ENCODE data around the gene PRDM16.
A peak's percentile ranks its signal among the peaks of the same experiment; 100 is the strongest.

Gene PRDM16

GRCh38 chr1:3114846-3115245 lies 45.8 kb downstream of the PRDM16 start:
- no peak overlapping the region for H3K14ac ChIP-seq (ENCODE audit: low read length in 2 of 2)
- H3K4me3 ChIP-seq (ENCODE audit: insufficient read depth in 1 of 2, low read depth in 1 of 2, low read length in 2 of 2) = no peak overlapping the region
- no peak overlapping the region for H3K4me2 ChIP-seq (ENCODE audit: low read length, poor library complexity, severe bottlenecking)
- H3K18ac ChIP-seq (ENCODE audit: low read depth in 1 of 2, low read length in 2 of 2) = no peak overlapping the region
- H3K4ac ChIP-seq (ENCODE audit: low read depth in 1 of 2, low read length in 2 of 2) = no peak overlapping the region
- H4K91ac ChIP-seq (ENCODE audit: low read length) = no peak overlapping the region
- H2BK5ac ChIP-seq (ENCODE audit: low read depth, low read length, poor library complexity, severe bottlenecking) = no peak overlapping the region
- peak overlapping the region; percentile 9 for H4K8ac ChIP-seq (ENCODE audit: low read length)
- 82% methylated on average over 5 of the region's 8 CpGs for WGBS
- DNase-seq = no peak
- no peak overlapping the region for H2BK15ac ChIP-seq (ENCODE audit: low read depth, poor library complexity, severe bottlenecking)
- H3K4me1 ChIP-seq (ENCODE audit: control insufficient read depth, insufficient read depth, low read depth, low read length) = peaks cover 2% of the 10 kb centered on the region
- no peak overlapping the region for H2BK12ac ChIP-seq (ENCODE audit: low read length in 2 of 2)
- H3K36me3 ChIP-seq (ENCODE audit: control insufficient read depth in 1 of 2, insufficient read depth in 2 of 2, low read depth in 1 of 2, low read length in 2 of 2) = no peaks in the 10 kb centered on the region
- no peak overlapping the region for H3K9ac ChIP-seq (ENCODE audit: low read length)
- H3K23ac ChIP-seq (ENCODE audit: low read length in 2 of 2) = no peak overlapping the region
- H3K27me3 ChIP-seq (ENCODE audit: control insufficient read depth in 1 of 2, insufficient read depth in 1 of 2, low read length in 2 of 2) = peaks cover 0 to 23% of the 10 kb centered on the region in 2 experiments
- H3K79me1 ChIP-seq (replicated peaks; ENCODE audit: low read length, poor library complexity, severe bottlenecking) = no peaks in the 10 kb centered on the region
- no peak overlapping the region for H2AK5ac ChIP-seq (ENCODE audit: low read length, severe bottlenecking)
- H3K9me3 ChIP-seq (ENCODE audit: control insufficient read depth, low read length) = no peaks in the 10 kb centered on the region
- no peak overlapping the region for H2BK120ac ChIP-seq (ENCODE audit: low read depth, low read length)
- no peak overlapping the region for H2AFZ ChIP-seq (ENCODE audit: low read depth, low read length)
- no peak overlapping the region for H3K27ac ChIP-seq (ENCODE audit: low read length, poor library complexity, severe bottlenecking)

- H4K91ac ChIP-seq (ENCODE audit: low read length) = no peak overlapping the region
- H3K9me3 ChIP-seq (ENCODE audit: control insufficient read depth, low read length) = no peaks in the 10 kb centered on the region
- no peak overlapping the region for H2AK5ac ChIP-seq (ENCODE audit: low read length, severe bottlenecking)
- no peak for DNase-seq
- no peak overlapping the region for H3K4ac ChIP-seq (ENCODE audit: low read depth in 1 of 2, low read length in 2 of 2)
- H2BK12ac ChIP-seq (ENCODE audit: low read length in 2 of 2) = no peak overlapping the region
- peak overlapping the region in 1 of 2 experiments; percentile 6 for H3K4me3 ChIP-seq (ENCODE audit: insufficient read depth in 1 of 2, low read depth in 1 of 2, low read length in 2 of 2)
- no peak overlapping the region for H2BK5ac ChIP-seq (ENCODE audit: low read depth, low read length, poor library complexity, severe bottlenecking)
- no peaks in the 10 kb centered on the region for H3K36me3 ChIP-seq (ENCODE audit: control insufficient read depth in 1 of 2, insufficient read depth in 2 of 2, low read depth in 1 of 2, low read length in 2 of 2)
- H3K4me1 ChIP-seq (ENCODE audit: control insufficient read depth, insufficient read depth, low read depth, low read length) = peaks cover 2% of the 10 kb centered on the region
- H3K9ac ChIP-seq (ENCODE audit: low read length) = no peak overlapping the region
- H3K23ac ChIP-seq (ENCODE audit: low read length in 2 of 2) = no peak overlapping the region
- H3K14ac ChIP-seq (ENCODE audit: low read length in 2 of 2) = no peak overlapping the region
- no peak overlapping the region for H3K18ac ChIP-seq (ENCODE audit: low read depth in 1 of 2, low read length in 2 of 2)
- no peak overlapping the region for H3K4me2 ChIP-seq (ENCODE audit: low read length, poor library complexity, severe bottlenecking)
- H3K27me3 ChIP-seq (ENCODE audit: control insufficient read depth in 1 of 2, insufficient read depth in 1 of 2, low read length in 2 of 2) = peaks cover 0 to 20% of the 10 kb centered on the region in 2 experiments
- no peak overlapping the region for H2BK15ac ChIP-seq (ENCODE audit: low read depth, poor library complexity, severe bottlenecking)
- H3K79me1 ChIP-seq (replicated peaks; ENCODE audit: low read length, poor library complexity, severe bottlenecking) = no peaks in the 10 kb centered on the region
- H3K27ac ChIP-seq (ENCODE audit: low read length, poor library complexity, severe bottlenecking) = no peak overlapping the region
- no peak overlapping the region for H4K8ac ChIP-seq (ENCODE audit: low read length)
- 90% methylated on average over 38 of the region's 38 CpGs for WGBS
- no peak overlapping the region for H2BK120ac ChIP-seq (ENCODE audit: low read depth, low read length)
- H2AFZ ChIP-seq (ENCODE audit: low read depth, low read length) = no peak overlapping the region
These were observed 46.5 kb downstream of the PRDM16 start for GRCh38 chr1:3115275-3116149.

- H4K91ac ChIP-seq (ENCODE audit: low read length) = no peak overlapping the region
- 94% methylated on average over 18 of the region's 18 CpGs for WGBS
- H3K36me3 ChIP-seq (ENCODE audit: control insufficient read depth in 1 of 2, insufficient read depth in 2 of 2, low read depth in 1 of 2, low read length in 2 of 2) = no peaks in the 10 kb centered on the region
- H2BK12ac ChIP-seq (ENCODE audit: low read length in 2 of 2) = no peak overlapping the region
- H3K4me2 ChIP-seq (ENCODE audit: low read length, poor library complexity, severe bottlenecking) = no peak overlapping the region
- no peaks in the 10 kb centered on the region for H3K9me3 ChIP-seq (ENCODE audit: control insufficient read depth, low read length)
- no peak overlapping the region for H3K9ac ChIP-seq (ENCODE audit: low read length)
- H3K79me1 ChIP-seq (replicated peaks; ENCODE audit: low read length, poor library complexity, severe bottlenecking) = no peaks in the 10 kb centered on the region
- H2BK120ac ChIP-seq (ENCODE audit: low read depth, low read length) = no peak overlapping the region
- H2BK15ac ChIP-seq (ENCODE audit: low read depth, poor library complexity, severe bottlenecking) = no peak overlapping the region
- no peak overlapping the region for H3K18ac ChIP-seq (ENCODE audit: low read depth in 1 of 2, low read length in 2 of 2)
- DNase-seq = no peak
- no peak overlapping the region for H3K4me3 ChIP-seq (ENCODE audit: insufficient read depth in 1 of 2, low read depth in 1 of 2, low read length in 2 of 2)
- H3K23ac ChIP-seq (ENCODE audit: low read length in 2 of 2) = no peak overlapping the region
- peaks cover 0 to 14% of the 10 kb centered on the region in 2 experiments for H3K27me3 ChIP-seq (ENCODE audit: control insufficient read depth in 1 of 2, insufficient read depth in 1 of 2, low read length in 2 of 2)
- H2BK5ac ChIP-seq (ENCODE audit: low read depth, low read length, poor library complexity, severe bottlenecking) = no peak overlapping the region
- H2AFZ ChIP-seq (ENCODE audit: low read depth, low read length) = no peak overlapping the region
- H3K27ac ChIP-seq (ENCODE audit: low read length, poor library complexity, severe bottlenecking) = no peak overlapping the region
- no peak overlapping the region for H4K8ac ChIP-seq (ENCODE audit: low read length)
- H3K4me1 ChIP-seq (ENCODE audit: control insufficient read depth, insufficient read depth, low read depth, low read length) = peaks cover 2% of the 10 kb centered on the region
- no peak overlapping the region for H2AK5ac ChIP-seq (ENCODE audit: low read length, severe bottlenecking)
- H3K14ac ChIP-seq (ENCODE audit: low read length in 2 of 2) = no peak overlapping the region
- no peak overlapping the region for H3K4ac ChIP-seq (ENCODE audit: low read depth in 1 of 2, low read length in 2 of 2)
These were observed 47.1 kb downstream of the PRDM16 start for GRCh38 chr1:3116150-3116510.

- no peak overlapping the region for H3K14ac ChIP-seq (ENCODE audit: low read length in 2 of 2)
- H3K4me1 ChIP-seq (ENCODE audit: control insufficient read depth, insufficient read depth, low read depth, low read length) = peaks cover 2% of the 10 kb centered on the region
- H2AFZ ChIP-seq (ENCODE audit: low read depth, low read length) = no peak overlapping the region
- H3K79me1 ChIP-seq (replicated peaks; ENCODE audit: low read length, poor library complexity, severe bottlenecking) = no peaks in the 10 kb centered on the region
- H3K27ac ChIP-seq (ENCODE audit: low read length, poor library complexity, severe bottlenecking) = no peak overlapping the region
- no peak overlapping the region for H3K4me2 ChIP-seq (ENCODE audit: low read length, poor library complexity, severe bottlenecking)
- no peak overlapping the region for H3K9ac ChIP-seq (ENCODE audit: low read length)
- 68% methylated on average over 12 of the region's 13 CpGs for WGBS
- peaks cover 0 to 11% of the 10 kb centered on the region in 2 experiments for H3K27me3 ChIP-seq (ENCODE audit: control insufficient read depth in 1 of 2, insufficient read depth in 1 of 2, low read length in 2 of 2)
- H2BK12ac ChIP-seq (ENCODE audit: low read length in 2 of 2) = no peak overlapping the region
- no peak overlapping the region for H3K4me3 ChIP-seq (ENCODE audit: insufficient read depth in 1 of 2, low read depth in 1 of 2, low read length in 2 of 2)
- H2BK120ac ChIP-seq (ENCODE audit: low read depth, low read length) = no peak overlapping the region
- H3K36me3 ChIP-seq (ENCODE audit: control insufficient read depth in 1 of 2, insufficient read depth in 2 of 2, low read depth in 1 of 2, low read length in 2 of 2) = no peaks in the 10 kb centered on the region
- H2BK15ac ChIP-seq (ENCODE audit: low read depth, poor library complexity, severe bottlenecking) = no peak overlapping the region
- no peak overlapping the region for H2BK5ac ChIP-seq (ENCODE audit: low read depth, low read length, poor library complexity, severe bottlenecking)
- H3K9me3 ChIP-seq (ENCODE audit: control insufficient read depth, low read length) = no peaks in the 10 kb centered on the region
- no peak overlapping the region for H3K23ac ChIP-seq (ENCODE audit: low read length in 2 of 2)
- H3K18ac ChIP-seq (ENCODE audit: low read depth in 1 of 2, low read length in 2 of 2) = no peak overlapping the region
- no peak overlapping the region for H4K91ac ChIP-seq (ENCODE audit: low read length)
- no peak overlapping the region for H4K8ac ChIP-seq (ENCODE audit: low read length)
- no peak overlapping the region for H3K4ac ChIP-seq (ENCODE audit: low read depth in 1 of 2, low read length in 2 of 2)
- no peak overlapping the region for H2AK5ac ChIP-seq (ENCODE audit: low read length, severe bottlenecking)
- DNase-seq = no peak
These were observed 47.6 kb downstream of the PRDM16 start for GRCh38 chr1:3116560-3116959.
